ENCODE measurements around the gene FKBP2. TPM values are rescaled to one million over a fixed set of nuclear protein-coding genes. Genes with fewer than 3 reads are reported as not detected.

The FKBP2 gene
- polyA plus RNA-seq, 1 donor (not counting 4 experiments of a cell fraction or from before 2014, with no cell fraction given): 40.3 TPM

GRCh38 chr11:64201543-64201942 lies 39.4 kb upstream of the FKBP2 start:
- no peaks in the 10 kb centered on the region for H3K27me3 ChIP-seq (ENCODE audit: control insufficient read depth, extremely low read depth, insufficient read depth, low read length)
- TF ChIP-seq EZH2 (IDR thresholded peaks at IDR 0.05; ENCODE audit: low read length) (no peak), CTCF (optimal IDR thresholded peaks at IDR 0.05 in 1 of 3, IDR thresholded peaks at IDR 0.05 in 1 of 3, conservative IDR thresholded peaks at IDR 0.05 in 1 of 3; ENCODE audit: extremely low read depth in 1 of 3, insufficient read depth in 2 of 3, low read length in 3 of 3) (no peak)
- DNase-seq (ENCODE audit: low read depth, low spot score) (no peak), FAIRE-seq (no peak)
- peaks cover under 1% of the 10 kb centered on the region for H3K79me2 ChIP-seq (ENCODE audit: control insufficient read depth, insufficient read depth, low read length)
- H4K20me1 ChIP-seq (ENCODE audit: control insufficient read depth, extremely low read depth, insufficient read depth, low read length): peaks cover 17% of the 10 kb centered on the region
- no peak overlapping the region for H3K4me3 ChIP-seq (ENCODE audit: control insufficient read depth in 2 of 3, extremely low read depth in 1 of 3, insufficient read depth in 2 of 3, low read depth in 1 of 3, low read length in 3 of 3)
- dilution Hi-C loops (cut with MboI; ENCODE audit: extremely low pct_ligation_motif_present, low sequenced_read_pairs): no loop called here
- no peak overlapping the region for H2AFZ ChIP-seq (ENCODE audit: control insufficient read depth, low read length)
- H3K36me3 ChIP-seq (ENCODE audit: control insufficient read depth in 2 of 2, extremely low read depth in 1 of 2, insufficient read depth in 2 of 2, low read length in 2 of 2): peaks cover 44 to 74% of the 10 kb centered on the region in 2 experiments
- no peaks in the 10 kb centered on the region for H3K9me3 ChIP-seq (ENCODE audit: control insufficient read depth, low read depth, low read length)
- H3K9ac ChIP-seq (ENCODE audit: control insufficient read depth, extremely low read depth, insufficient read depth, low read length): no peak overlapping the region
- no peak overlapping the region for H3K4me2 ChIP-seq (ENCODE audit: control insufficient read depth, extremely low read depth, insufficient read depth, low read depth, low read length)
- no peak overlapping the region for H3K27ac ChIP-seq (ENCODE audit: control insufficient read depth, insufficient read depth, low read length)
- no peaks in the 10 kb centered on the region for H3K9me1 ChIP-seq (ENCODE audit: control insufficient read depth, extremely low read depth, insufficient read depth, low read length)
- no peaks in the 10 kb centered on the region for H3K4me1 ChIP-seq (ENCODE audit: control insufficient read depth, extremely low read depth, insufficient read depth, low read length)

- H3K36me3 ChIP-seq (ENCODE audit: control insufficient read depth in 2 of 2, extremely low read depth in 1 of 2, insufficient read depth in 2 of 2, low read length in 2 of 2): peaks cover 38 to 60% of the 10 kb centered on the region in 2 experiments
- FAIRE-seq: no peak
- dilution Hi-C loops (cut with MboI; ENCODE audit: extremely low pct_ligation_motif_present, low sequenced_read_pairs): no loop called here
- peaks cover 17% of the 10 kb centered on the region for H4K20me1 ChIP-seq (ENCODE audit: control insufficient read depth, extremely low read depth, insufficient read depth, low read length)
- H3K9ac ChIP-seq (ENCODE audit: control insufficient read depth, extremely low read depth, insufficient read depth, low read length): no peak overlapping the region
- no peak for DNase-seq (ENCODE audit: low read depth, low spot score)
- H2AFZ ChIP-seq (ENCODE audit: control insufficient read depth, low read length): no peak overlapping the region
- H3K9me1 ChIP-seq (ENCODE audit: control insufficient read depth, extremely low read depth, insufficient read depth, low read length): no peaks in the 10 kb centered on the region
- H3K27me3 ChIP-seq (ENCODE audit: control insufficient read depth, extremely low read depth, insufficient read depth, low read length): no peaks in the 10 kb centered on the region
- H3K4me2 ChIP-seq (ENCODE audit: control insufficient read depth, extremely low read depth, insufficient read depth, low read depth, low read length): no peak overlapping the region
- no peaks in the 10 kb centered on the region for H3K9me3 ChIP-seq (ENCODE audit: control insufficient read depth, low read depth, low read length)
- H3K27ac ChIP-seq (ENCODE audit: control insufficient read depth, insufficient read depth, low read length): no peak overlapping the region
- TF ChIP-seq EZH2 (IDR thresholded peaks at IDR 0.05; ENCODE audit: low read length) (no peak), CTCF (optimal IDR thresholded peaks at IDR 0.05 in 1 of 3, IDR thresholded peaks at IDR 0.05 in 1 of 3, conservative IDR thresholded peaks at IDR 0.05 in 1 of 3; ENCODE audit: extremely low read depth in 1 of 3, insufficient read depth in 2 of 3, low read length in 3 of 3) (no peak)
- no peaks in the 10 kb centered on the region for H3K79me2 ChIP-seq (ENCODE audit: control insufficient read depth, insufficient read depth, low read length)
- no peak overlapping the region for H3K4me3 ChIP-seq (ENCODE audit: control insufficient read depth in 2 of 3, extremely low read depth in 1 of 3, insufficient read depth in 2 of 3, low read depth in 1 of 3, low read length in 3 of 3)
- H3K4me1 ChIP-seq (ENCODE audit: control insufficient read depth, extremely low read depth, insufficient read depth, low read length): no peaks in the 10 kb centered on the region
Observed at GRCh38 chr11:64202992-64203391, 37.9 kb upstream of the FKBP2 start.

Measured in keratinocyte (primary cell).